Thoracic aorta (tissue), 2 donors: Measurements from ENCODE around the gene CTNNBIP1. TPM values are rescaled to one million over a fixed set of nuclear protein-coding genes. Genes with fewer than 3 reads are reported as not detected.

ENCODE experiments used
- ATAC-seq: fragments of 150-250 bp; one replicate; pipeline ENCODE4 v1.8.0; 2017; ENCODE audit warnings: low read depth; ENCODE audit not compliant: insufficient number of reproducible peaks, low FRiP score
- DNase-seq: peaks from one replicate; pipeline ENCODE4 v3.0.0-alpha.2; 2020; ENCODE audit warnings: low spot score
- H3K27ac ChIP-seq, 2 donors: fragments of 200-600 bp; sonication (generic); 1 replicate in 1 of 2; 2 replicates in 1 of 2; pipeline ENCODE4 v1.5.1; 2016; ENCODE audit warnings: mild to moderate bottlenecking in 2 of 2, moderate library complexity in 2 of 2
- H3K27me3 ChIP-seq: fragments of 200-600 bp; sonication (generic); replicated peaks from 2 replicates; pipeline ENCODE4 v1.6.0; 2016; ENCODE audit warnings: mild to moderate bottlenecking; ENCODE audit not compliant: insufficient read depth
- H3K36me3 ChIP-seq: fragments of 200-600 bp; sonication (generic); one replicate; pipeline ENCODE4 v1.5.1; 2016
- H3K4me1 ChIP-seq, 2 donors: fragments of 200-600 bp; sonication (generic); 1 replicate in 1 of 2; 2 replicates in 1 of 2; pipeline versions ENCODE4 v1.5.1 to v1.6.0; 2016; ENCODE audit warnings: low read depth in 2 of 2, mild to moderate bottlenecking in 1 of 2; ENCODE audit not compliant: control insufficient read depth in 1 of 2
- H3K4me3 ChIP-seq: fragments of 200-600 bp; sonication (generic); 2 replicates; pipeline ENCODE4 v1.5.1; 2016; ENCODE audit warnings: mild to moderate bottlenecking
- H3K9me3 ChIP-seq: fragments of 200-600 bp; sonication (generic); 2 replicates; pipeline ENCODE4 v1.5.1; 2016
- CTCF ChIP-seq: fragments of 200-600 bp; sonication (generic); IDR thresholded peaks from one replicate; pipeline ENCODE4 v1.5.1; 2019; ENCODE audit warnings: antibody characterized with exemption
- total RNA-seq, 2 donors: library from RNA; depleted of rRNA; stranded (reverse); fragments of >200 nt; gene quantifications; one replicate each; pipeline versions ENCODE4 v1.1.0 to v1.2.3, GENCODE V29; 2016

CTNNBIP1 gene
- total RNA-seq, 2 donors from 2014 or later = 13.4 to 22.3 TPM

GRCh38 chr1:9894115-9894514, 16.0 kb downstream of the CTNNBIP1 start:
- Histone ChIP-seq H3K4me3 (no peak overlapping the region), H3K27ac (no peak overlapping the region), H3K9me3 (no peaks in the 10 kb centered on the region), H3K27me3 (no peaks in the 10 kb centered on the region), H3K36me3 (no peaks in the 10 kb centered on the region), H3K4me1 (peaks cover 5 to 11% of the 10 kb centered on the region in 2 donors)
- ATAC-seq (no peak), DNase-seq (no peak)
- TF ChIP-seq CTCF = no peak

- Histone ChIP-seq H3K4me3 (no peak overlapping the region), H3K9me3 (no peaks in the 10 kb centered on the region), H3K27ac (no peak overlapping the region), H3K27me3 (no peaks in the 10 kb centered on the region), H3K36me3 (no peaks in the 10 kb centered on the region), H3K4me1 (peaks cover 5 to 11% of the 10 kb centered on the region in 2 donors)
- TF ChIP-seq CTCF = no peak
- ATAC-seq (no peak), DNase-seq (no peak)
Observed at GRCh38 chr1:9892563-9893528, 17.2 kb downstream of the CTNNBIP1 start.

- H3K4me3 ChIP-seq = no peak overlapping the region
- ATAC-seq (no peak), DNase-seq (no peak)
- no peak for TF ChIP-seq CTCF
- H3K9me3 ChIP-seq = no peaks in the 10 kb centered on the region
- H3K4me1 ChIP-seq = peaks cover 5 to 11% of the 10 kb centered on the region in 2 donors
- H3K27ac ChIP-seq = no peak overlapping the region
- H3K27me3 ChIP-seq = no peaks in the 10 kb centered on the region
- H3K36me3 ChIP-seq = no peaks in the 10 kb centered on the region
Observed at GRCh38 chr1:9891207-9891606, 18.9 kb downstream of the CTNNBIP1 start.

- no peaks in the 10 kb centered on the region for H3K27me3 ChIP-seq
- H3K9me3 ChIP-seq = no peaks in the 10 kb centered on the region
- H3K27ac ChIP-seq = no peak overlapping the region
- no peak overlapping the region for H3K4me3 ChIP-seq
- no peaks in the 10 kb centered on the region for H3K36me3 ChIP-seq
- DNase-seq (no peak), ATAC-seq (no peak)
- TF ChIP-seq CTCF = no peak
- H3K4me1 ChIP-seq = peaks cover 5 to 11% of the 10 kb centered on the region in 2 donors
Observed at GRCh38 chr1:9890224-9890731, 19.8 kb downstream of the CTNNBIP1 start.

- no peak for DNase-seq
- H3K27me3 ChIP-seq = no peaks in the 10 kb centered on the region
- no peak overlapping the region for H3K4me3 ChIP-seq
- no peak for TF ChIP-seq CTCF
- H3K27ac ChIP-seq = no peak overlapping the region
- no peak for ATAC-seq
- no peaks in the 10 kb centered on the region for H3K9me3 ChIP-seq
- peaks cover 5 to 11% of the 10 kb centered on the region in 2 donors for H3K4me1 ChIP-seq
- H3K36me3 ChIP-seq = no peaks in the 10 kb centered on the region
Observed at GRCh38 chr1:9889411-9889810, 20.7 kb downstream of the CTNNBIP1 start.
